ENCODE measurements around the gene GRID2.
"Not testable (repeated sequence)": the region's sequence is repeated elsewhere in the genome, so short reads cannot be mapped to it uniquely, and the experiment has no call there.

The GRID2 gene

DNA sequence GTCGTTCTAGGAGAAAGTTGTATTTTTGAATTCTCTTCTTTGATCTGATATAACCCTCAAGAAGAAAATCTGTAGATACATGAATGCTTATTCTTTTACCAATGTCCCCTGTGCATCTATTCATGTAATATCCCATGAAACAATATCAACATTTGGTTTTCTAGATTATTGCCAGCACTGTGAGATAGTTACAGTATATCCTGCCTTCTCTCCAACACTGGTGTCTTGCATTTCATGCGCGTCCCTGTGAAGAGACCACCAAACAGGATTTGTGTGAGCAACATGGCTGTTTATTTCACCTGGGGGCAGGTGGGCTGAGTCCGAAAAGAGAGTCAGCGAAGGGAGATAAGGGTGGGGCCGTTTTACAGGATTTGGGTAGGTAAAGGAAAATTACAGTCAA is 135.0 kb downstream of the GRID2 start:
- not testable (repeated sequence) for DNase-seq (ENCODE audit: low read depth, low spot score)

DNA sequence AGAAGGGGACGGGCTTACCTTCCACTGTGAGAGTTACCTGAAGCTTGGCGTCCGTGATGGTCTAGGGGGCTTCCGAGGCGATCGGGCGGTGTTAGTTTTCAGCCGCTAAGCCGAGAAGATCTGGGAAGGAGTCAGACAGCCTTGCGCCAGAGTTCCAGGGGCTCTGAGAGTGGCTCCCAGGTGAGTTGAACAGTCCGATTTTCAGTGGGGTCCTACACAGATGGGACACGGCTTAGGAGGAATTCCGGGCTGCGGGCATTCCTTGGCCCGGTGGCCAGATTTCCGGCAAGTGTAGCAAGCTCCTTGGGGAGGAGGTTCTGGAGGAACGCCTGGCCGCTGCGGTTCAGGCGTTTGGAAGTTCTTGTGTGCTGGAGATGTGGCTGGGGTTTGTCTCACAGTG is 138.4 kb downstream of the GRID2 start:
- not testable (repeated sequence) for DNase-seq (ENCODE audit: low read depth, low spot score)

DNA sequence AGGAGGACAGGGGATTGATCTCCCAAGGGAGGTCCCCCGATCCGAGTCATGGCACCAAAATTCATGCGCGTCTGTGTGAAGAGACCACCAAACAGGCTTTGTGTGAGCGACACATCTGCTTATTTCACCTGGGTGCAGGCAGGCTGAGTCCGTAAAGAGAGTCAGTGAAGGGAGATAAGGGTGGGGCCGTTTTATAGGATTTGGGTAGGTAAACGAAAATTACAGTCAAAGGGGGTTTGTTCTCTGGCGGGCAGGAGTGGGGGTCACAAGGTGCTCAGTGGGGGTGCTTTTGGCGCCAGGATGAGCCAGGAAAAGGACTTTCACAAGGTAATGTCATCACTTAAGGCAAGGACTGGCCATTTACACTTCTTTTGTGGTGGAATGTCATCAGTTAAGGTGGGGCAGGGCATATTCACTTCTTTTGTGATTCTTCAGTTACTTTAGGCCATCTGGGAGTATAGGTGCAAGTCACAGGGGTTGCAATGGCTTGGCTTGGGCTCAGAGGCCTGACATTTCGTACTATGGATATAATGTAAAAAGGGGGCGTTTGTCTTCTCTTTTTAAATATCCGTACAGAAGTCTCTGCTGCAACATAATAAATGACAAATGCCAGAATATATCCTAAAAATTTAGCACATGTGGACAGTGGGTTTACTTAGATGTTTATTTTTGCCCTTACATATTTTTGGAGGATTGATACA is 140.5 kb downstream of the GRID2 start:
- DNase-seq (ENCODE audit: low read depth, low spot score), result not testable (repeated sequence)

DNA sequence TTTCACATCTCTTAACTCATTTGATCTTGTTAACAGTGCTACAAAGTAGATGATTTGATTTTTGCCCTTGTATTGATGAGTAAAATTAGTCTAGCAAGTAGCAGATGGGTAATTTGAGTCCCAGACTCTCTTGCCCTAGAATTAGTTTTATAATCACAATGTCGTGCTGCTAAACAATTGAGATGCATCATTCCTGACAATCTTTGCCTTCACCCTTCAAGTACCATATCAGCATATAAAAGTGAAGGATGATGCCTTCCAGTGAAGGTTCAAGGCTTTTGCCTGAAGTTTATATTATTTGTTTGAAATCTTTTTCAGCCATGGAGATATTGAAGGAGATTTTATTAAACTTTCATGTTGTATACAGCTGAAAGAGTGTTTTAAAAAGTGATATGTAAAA is 141.4 kb downstream of the GRID2 start:
- no peak for DNase-seq (ENCODE audit: low read depth, low spot score)

DNA sequence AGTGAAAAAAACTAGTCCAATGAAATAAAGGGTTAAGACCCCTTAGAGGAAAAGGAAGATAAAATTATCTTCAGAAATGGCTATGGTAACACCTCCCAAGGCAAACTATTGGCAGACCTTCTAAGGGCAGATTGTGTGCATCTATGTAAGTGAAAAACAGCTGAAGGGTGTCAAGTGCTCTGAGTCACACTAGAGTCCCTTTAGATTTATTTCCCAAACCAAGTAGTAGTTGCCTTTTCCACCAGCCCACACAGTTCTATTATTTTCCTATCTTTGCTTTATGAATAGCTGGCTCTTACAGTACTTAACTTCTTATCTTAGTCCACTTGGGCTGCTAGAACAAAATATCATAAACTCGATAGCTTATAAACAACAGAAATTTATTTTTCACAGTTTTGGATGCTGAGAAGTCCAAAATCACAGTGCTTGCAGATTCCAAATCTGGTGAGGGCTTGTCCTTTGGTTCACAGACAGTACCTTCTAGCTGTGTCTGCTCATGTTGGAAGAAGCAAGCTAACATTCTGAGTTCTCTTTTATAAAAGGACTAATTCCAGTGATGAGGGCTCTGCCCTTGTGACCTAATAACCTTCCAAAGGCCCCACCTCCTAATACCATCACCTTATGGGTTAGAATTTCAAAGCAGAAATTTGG is 143.6 kb downstream of the GRID2 start:
- no peak for DNase-seq (ENCODE audit: low read depth, low spot score)

DNA sequence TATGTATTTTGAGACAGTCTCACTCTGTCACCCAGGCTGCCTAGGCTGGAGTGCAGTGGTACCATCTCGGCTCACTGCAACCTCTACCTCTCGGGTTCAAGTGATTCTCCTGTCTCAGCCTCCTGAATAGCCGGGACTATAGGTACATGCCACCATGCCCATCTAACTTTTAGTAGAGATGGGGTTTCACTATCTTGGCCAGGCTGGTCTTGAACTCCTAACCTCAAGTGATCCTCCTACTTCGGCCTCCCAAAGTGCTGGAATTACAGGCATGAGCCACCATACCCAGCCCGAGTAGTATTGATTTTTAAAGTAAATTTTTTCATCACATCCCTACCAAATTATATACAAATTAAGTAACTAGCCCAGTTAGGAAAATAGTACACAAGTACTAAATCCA is 144.4 kb downstream of the GRID2 start:
- DNase-seq (ENCODE audit: low read depth, low spot score), result not testable (repeated sequence)

DNA sequence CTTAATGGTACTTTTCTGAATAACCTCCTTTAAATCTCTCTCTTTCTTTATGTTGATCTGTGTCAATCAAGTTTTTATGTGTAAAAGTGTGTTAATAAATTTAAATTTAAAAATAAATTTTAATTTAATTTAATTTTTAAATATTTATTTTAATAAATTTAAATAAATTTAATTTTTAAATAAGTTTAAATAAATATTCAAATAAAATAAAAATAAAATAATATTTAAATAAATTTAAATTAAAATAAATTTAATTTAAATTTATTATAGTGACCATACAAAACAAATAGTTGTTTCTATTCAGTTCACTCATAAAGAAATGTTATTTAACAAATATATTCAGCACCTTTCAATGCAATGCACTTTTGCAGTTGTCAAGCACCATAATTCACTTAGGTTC is 146.9 kb downstream of the GRID2 start:
- DNase-seq (ENCODE audit: low read depth, low spot score), result no peak

DNA sequence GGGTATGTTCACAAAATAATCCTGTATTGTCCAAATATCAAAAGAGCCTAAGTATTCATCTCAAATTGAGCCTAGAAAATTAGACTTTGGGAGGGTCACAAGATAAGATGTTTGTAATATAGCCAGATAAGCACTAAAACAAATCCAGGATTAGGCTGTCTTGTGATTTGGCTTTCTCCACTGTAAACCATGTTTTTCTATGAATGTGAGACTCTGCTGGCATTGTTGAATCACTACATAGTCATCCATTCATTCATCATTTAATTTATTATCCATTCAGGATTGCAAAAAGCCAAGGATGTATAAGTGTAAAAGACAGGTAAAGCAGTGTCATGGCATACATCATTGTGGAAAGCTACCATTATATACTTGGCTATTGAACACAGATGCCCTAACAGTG is 148.0 kb downstream of the GRID2 start:
- DNase-seq (ENCODE audit: low read depth, low spot score), result no peak

DNA sequence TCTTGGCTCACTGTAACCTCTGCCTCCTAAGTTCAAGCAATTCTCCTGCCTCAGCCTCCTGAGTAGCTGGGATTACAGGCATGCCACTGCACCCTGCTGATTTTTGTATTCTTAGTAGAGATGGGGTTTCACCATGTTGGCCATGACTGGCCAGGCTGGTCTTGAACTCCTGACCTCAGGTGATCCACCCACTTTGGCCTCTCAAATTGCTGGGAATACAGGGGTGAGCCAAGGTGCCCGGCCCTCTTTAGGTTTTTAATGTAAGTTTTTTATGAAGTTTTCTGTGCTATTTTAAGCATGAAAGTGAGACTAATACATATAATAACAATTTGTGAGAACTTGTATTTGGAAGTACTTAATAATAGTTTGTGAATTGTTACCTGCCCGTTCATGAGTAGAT is 148.6 kb downstream of the GRID2 start:
- DNase-seq (ENCODE audit: low read depth, low spot score), result not testable (repeated sequence)

DNA sequence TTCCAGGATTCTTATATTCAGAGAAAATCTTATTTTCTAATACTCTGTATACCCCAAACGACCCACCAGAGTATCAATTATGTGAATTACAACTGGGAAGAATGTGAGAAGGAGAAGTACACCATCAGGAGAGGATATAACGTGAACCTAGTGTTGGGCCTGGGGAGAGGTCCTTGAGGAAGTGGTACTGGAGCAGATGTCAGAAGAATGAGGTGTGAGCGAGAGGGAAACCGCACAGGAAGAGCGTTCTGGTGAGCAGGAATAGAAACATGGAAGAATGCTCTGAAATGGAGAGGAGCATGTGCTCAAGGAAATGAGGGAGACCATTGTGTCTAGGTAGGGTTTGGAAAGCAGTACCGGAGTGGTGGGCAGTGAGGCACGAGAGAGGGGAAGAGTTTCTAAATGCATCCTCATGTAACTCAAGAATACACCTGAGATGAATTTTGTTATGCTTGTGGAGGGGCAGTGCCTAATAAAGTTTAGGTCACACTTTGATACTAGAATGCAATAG is 151.6 kb downstream of the GRID2 start:
- DNase-seq (ENCODE audit: low read depth, low spot score), result no peak

DNA sequence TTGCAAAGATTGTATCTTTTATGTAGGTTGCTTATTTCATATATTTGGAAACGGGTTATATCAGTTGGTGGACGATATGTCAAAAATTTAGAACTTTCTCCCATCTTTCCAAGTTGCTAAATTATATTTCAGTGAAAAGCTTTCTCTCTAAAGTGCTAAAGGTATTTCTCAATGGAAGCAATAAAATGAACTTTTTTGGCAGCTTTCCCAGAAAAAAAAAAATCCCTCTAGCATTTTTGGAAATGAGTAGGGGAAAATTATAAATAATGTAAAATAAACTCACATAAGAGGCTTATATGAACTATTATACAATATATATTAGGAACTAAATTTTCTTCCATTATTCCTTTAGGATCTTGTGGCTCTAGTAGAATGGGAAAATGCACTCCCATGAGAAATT is 152.2 kb downstream of the GRID2 start:
- no peak for DNase-seq (ENCODE audit: low read depth, low spot score)

DNA sequence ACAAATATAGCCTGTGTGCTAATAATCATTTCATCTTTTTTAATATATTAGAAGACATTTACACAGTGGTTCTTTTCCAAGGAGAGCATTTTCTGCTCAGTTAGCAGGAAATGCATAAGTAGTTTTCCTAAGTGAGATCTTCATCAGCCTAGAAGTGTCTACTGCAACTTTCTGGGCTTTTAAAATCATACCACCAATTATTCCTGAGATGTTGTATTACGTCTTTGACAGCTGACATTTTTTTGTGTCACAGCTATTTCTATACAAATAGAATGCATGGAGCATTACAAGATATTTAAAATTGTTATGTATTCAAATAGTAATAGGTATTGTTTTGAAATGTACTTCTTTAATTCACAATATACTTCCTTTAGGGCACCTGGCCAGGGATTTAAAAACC is 158.0 kb downstream of the GRID2 start:
- no peak for DNase-seq (ENCODE audit: low read depth, low spot score)

DNA sequence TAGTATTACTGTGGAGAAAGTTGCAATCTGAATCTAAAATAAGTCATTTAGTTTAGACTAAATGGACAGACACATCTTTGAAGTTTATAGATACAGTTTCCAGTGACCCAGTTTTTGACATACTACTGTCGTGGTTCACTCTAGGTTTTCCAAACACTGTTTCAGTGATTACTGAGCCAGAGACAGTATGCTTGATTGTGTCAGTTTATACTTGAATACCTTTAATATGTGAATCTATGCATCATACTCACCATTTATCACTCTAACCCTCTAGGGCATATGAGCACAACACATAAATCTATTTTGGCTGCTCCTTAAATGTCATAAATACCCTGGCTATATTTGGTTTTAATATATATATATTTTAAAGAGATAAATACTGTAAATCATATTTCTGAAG is 173.5 kb downstream of the GRID2 start:
- DNase-seq (ENCODE audit: low read depth, low spot score), result no peak

DNA sequence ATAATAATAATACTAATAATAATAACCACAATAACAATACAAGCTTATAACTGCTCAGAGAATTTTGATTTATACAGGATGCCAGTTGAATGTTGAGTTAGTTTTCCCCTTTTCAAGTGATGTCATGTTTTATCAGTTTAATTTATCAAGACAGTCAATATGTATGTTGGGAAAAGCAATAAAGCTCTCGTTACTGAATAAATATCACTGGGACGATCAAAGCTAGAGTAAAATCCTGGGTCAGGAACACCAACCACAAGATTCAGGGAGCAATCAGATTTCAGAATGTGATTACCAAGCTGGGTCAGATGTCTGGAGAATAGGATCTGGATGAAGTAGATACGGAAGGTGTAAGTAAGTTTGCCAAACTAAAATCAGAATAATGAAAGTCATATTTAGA is 179.6 kb downstream of the GRID2 start:
- DNase-seq (ENCODE audit: low read depth, low spot score), result no peak

DNA sequence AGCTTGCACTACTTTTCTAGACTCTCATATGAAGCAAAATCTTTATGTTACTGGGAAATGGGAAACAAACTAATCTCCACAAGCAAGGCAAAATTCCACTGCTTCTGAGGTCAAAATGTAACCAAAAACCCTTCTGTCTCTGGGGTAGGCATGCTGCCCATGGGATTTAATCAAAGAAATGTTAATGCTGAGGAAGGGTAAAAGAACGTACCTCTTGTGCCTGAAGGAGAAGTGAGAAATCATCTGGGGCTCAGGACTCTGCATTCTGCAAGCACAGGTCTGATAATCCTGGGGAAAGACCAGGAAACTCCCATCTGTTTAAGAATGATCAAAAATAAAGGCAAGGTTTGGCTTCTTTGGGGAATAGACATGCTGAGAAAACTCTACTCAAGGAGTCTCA is 184.7 kb downstream of the GRID2 start:
- no peak for DNase-seq (ENCODE audit: low read depth, low spot score)

DNA sequence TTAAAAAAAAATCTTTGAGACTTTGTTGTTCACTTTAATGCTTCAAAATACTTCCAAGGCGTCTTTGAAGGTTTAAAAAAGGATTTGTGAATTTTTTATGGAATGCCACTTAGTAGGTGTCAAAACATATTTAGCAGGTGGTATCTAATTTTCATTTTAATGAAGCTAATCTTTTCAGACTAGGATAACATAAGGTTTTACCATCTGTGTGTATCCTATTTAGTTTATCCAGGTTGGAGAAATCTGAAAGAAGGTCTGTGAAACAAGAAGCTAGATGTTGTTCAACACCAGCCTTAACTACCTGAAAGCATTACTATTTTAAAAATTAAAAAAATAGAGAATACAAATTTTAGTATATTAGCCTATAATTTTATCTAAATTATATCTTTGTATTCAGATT is 193.4 kb downstream of the GRID2 start:
- DNase-seq (ENCODE audit: low read depth, low spot score), result no peak

DNA sequence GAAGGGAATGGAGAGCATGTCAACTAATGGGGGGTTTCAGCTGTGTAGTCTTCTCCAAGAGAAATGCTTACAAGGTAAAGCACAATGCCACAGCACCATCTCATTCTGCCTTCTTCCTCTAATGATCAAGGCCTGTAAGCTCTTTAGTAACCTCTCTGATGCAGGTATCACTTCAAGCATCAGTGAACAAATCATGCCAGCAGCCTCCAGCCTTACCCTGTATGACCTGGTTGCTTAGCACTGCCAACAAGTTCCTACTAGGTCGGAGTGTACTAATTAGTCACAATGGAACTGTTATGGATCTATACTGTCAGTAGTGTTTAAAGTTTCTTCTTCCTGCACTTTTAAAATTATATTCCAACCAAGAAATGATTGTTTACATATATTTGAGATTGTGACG is 197.7 kb downstream of the GRID2 start:
- DNase-seq (ENCODE audit: low read depth, low spot score), result no peak

DNA sequence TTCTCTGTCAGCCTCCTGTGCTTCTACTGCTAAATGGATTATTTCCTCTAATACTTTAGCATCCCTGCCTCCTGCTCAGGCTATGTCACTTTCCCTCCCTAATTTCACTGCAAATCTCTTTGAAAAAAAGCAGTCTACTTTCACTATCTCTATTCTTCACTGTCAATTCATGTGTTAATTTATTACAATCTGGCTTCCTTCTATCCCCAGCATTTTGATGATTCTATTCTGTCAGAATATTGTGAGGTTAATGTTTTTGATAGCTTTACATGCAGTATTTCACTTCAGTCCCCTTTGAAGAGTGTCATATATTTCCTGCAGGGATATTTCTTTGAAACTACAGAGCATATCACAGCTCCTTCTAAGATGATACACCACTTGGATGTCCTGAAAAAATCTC is 203.2 kb downstream of the GRID2 start:
- DNase-seq (ENCODE audit: low read depth, low spot score), result no peak

DNA sequence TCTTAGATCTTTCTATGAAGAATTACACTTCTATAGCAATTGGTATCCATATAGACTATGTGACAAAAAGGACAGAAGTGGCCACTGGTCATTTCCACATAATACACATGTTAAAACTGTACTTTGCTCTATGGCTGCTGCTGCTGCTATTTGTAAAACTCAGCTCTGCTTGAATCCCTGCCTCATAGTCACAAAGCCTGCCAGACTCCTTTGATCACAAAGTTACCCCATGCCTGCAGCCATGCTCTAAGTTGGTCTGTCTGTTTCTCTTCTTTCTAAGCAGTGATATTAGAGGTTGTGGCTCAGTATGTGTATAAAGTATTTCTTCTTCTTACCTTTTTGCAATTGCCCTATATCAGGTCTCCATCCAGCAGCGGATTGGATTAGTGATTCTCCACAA is 210.9 kb downstream of the GRID2 start:
- DNase-seq (ENCODE audit: low read depth, low spot score), result no peak

DNA sequence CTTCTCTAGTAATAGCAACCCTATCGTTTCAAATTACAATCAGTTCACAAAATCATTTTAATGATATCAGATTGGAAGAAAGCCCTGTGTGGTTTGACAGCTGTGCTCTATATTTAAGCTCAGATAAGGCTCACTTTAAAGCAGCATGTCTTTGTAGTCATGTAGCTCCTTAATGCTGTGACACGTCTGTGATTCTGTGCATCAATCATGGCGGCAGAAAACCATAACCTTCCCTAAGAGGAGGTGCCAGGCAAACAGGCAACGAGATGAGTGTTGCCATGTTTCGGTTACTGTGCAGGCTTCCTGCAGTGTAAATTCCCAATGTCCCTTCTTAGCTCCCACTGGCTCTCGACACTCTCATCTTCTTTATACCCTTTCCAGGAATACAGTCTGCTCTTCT is 212.7 kb downstream of the GRID2 start:
- no peak for DNase-seq (ENCODE audit: low read depth, low spot score)

DNA sequence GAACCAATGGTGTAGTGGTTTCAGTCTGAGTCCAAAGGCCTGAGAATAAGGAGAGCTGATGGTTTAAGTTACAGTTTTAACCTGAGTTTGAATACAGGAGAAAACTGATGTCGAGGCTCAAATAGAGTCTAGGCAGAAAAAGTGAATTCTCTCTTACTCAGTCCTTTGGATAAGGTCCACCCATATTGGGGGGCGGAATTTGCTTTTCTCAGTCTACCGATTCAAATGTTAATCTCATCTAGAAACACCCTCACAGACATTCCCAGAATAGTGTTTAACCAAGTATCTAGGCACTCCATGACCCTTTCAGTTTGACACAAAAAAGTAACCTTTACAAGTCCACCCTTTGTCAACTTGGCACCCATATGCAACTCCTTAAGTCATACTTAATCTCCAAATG is 216.0 kb downstream of the GRID2 start:
- DNase-seq (ENCODE audit: low read depth, low spot score), result no peak

DNA sequence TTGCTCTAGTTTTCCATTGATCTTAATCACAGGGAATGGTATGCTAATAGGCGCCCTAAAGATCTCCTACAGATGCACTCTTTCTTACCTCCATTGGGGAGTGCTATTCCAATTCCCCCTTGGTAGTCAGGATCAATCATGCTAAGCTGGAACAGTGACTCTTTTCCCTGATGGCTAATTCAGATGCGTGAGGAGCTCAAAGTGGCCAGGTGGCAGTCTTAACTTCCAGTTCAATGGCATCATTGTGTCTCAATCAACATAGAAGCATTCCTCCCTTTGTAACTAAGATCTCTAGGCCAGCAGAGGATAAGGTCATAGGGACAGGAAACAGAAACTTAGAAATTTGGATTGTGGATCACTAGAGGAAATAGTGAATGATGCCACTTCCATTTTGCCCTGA is 216.8 kb downstream of the GRID2 start:
- DNase-seq (ENCODE audit: low read depth, low spot score), result no peak

DNA sequence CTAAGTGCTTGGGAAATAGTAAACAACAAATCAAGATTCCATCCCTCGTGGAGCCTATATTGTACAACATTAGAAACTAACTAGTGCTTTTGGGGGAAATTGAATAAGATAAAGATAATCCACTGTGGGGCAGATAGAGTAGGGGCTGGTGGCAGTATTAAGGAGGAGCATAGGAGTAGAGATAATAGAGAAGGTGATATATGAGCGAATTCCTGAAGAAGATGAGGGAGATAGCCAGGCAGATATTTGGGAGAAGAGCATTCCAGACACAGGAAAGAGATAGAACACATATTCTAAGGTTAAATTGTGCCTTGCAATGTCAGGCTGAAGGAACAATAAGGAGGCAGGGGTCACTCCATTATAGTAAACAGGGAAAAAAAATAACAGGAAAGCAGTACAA is 218.2 kb downstream of the GRID2 start:
- DNase-seq (ENCODE audit: low read depth, low spot score), result no peak

DNA sequence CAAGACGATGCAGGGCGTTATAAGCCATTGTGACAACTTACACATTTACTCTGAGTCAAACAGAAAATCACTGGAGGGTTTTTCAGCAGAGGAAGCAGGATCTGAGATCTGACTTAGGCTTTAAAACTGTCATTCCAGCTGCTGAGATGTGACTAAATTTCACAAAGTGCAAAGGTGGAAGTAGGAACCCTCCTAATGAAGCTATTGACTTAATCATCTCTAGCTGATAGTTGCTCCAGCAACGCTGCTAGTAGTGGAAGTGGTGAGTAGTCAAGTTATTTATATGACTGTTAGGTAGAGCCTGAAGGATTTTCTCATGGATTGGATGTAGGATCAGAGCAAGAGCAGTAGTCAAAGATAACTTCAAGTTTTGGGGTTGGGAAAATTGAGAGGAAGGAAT is 218.6 kb downstream of the GRID2 start:
- no peak for DNase-seq (ENCODE audit: low read depth, low spot score)

Data from activated CD4-positive, CD25-positive, alpha-beta regulatory T cell treated with anti-CD3 and anti-CD28 coated beads, Interleukin-2, amount 50 U/mL, for 16 hours (primary cell).